Measurements from ENCODE around the gene NPDC1.

NPDC1 gene

DNA sequence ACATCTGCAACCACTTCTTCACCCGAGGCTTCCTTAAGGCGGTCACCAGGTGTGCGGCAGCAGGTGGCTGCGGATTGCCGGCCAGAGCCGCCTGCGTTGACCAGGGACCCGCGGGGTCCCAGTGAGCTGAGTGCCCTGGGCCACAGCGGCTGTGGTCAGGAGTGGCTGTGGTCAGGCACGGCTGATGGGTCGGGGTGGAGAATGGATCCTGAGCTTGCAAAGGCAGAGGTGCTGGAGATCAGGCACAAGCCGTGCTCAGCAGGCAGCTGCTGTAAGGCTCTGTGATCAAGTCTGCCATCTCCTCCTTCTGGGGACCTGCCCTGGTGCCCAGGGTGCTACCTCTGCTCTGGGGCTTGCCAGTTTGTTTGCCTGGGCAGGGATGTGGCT, 33.4 kb upstream of the NPDC1 start:
- in situ Hi-C loops (cut with MboI; ENCODE audit: low sequenced_read_pairs): no loop called here
- Histone ChIP-seq H3K36me3 (replicated peaks) (peaks cover 49% of the 10 kb centered on the region), H3K4me1 (peaks cover 18% of the 10 kb centered on the region), H3K9me3 (no peaks in the 10 kb centered on the region), H3K27me3 (ENCODE audit: low read depth) (no peaks in the 10 kb centered on the region), H3K4me3 (no peak overlapping the region)
- no peak for DNase-seq (ENCODE audit: low spot score in 2 of 2)

- Histone ChIP-seq H3K36me3 (replicated peaks) (peaks cover 48% of the 10 kb centered on the region), H3K9me3 (no peaks in the 10 kb centered on the region), H3K27me3 (ENCODE audit: low read depth) (no peaks in the 10 kb centered on the region), H3K4me1 (peaks cover 18% of the 10 kb centered on the region), H3K4me3 (peak overlapping the region; percentile 59)
- DNase-seq (ENCODE audit: low spot score in 2 of 2): no peak
- in situ Hi-C loops (cut with MboI; ENCODE audit: low sequenced_read_pairs): no loop called here
Measured at GRCh38 chr9:137078701-137079400, 32.9 kb upstream of the NPDC1 start.

GRCh38 chr9:137077758-137078693, 32.0 kb upstream of the NPDC1 start:
- in situ Hi-C loops (cut with MboI; ENCODE audit: low sequenced_read_pairs): no loop called here
- H3K36me3 ChIP-seq (replicated peaks): peaks cover 40% of the 10 kb centered on the region
- no peaks in the 10 kb centered on the region for H3K9me3 ChIP-seq
- H3K4me3 ChIP-seq: peak overlapping the region; percentile 59
- DNase-seq (ENCODE audit: low spot score in 2 of 2): peak in 1 of 2 experiments; percentile 48
- H3K27me3 ChIP-seq (ENCODE audit: low read depth): no peaks in the 10 kb centered on the region
- H3K4me1 ChIP-seq: peaks cover 18% of the 10 kb centered on the region

DNA sequence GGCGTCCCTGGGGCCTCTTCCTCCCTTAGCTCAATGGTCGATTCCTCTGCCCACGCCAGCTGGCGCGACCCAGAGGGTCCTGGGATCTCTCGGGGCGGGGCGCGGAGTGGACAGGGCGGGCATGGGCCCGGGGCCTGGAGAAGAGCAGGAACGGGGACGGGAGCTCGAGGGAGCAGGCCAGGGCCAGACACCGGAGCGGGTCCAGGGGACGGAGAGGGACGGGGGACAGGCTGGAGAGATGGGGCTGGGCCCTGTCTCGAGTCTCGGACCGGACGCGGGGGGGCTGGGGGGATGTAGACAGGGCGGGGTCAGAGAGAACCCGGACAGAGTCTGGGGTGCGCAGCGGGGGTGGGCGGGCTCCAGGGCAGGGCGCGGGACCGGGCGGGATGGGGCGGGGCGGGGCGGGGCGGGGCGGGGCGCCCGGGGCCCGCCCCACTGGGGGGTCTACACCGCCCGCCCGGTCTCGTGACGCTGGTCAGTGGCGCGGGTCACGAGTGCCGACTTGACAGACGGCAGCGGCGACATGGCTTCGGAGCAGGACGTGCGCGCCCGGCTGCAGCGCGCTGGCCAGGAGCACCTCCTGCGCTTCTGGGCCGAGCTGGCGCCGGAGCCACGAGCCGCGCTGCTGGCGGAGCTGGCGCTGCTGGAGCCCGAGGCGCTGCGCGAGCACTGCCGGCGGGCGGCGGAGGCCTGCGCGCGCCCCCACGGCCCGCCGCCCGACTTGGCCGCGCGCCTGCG, 31.2 kb upstream of the NPDC1 start, which contains the start of gene UAP1L1:
Gene UAP1L1 (plus strand): TSS at position 508 of the 738 bp plus-strand sequence. CDS start 16 bp downstream, at position 524.
- peaks cover 18% of the 10 kb centered on the region for H3K4me1 ChIP-seq
- in situ Hi-C loops (cut with MboI; ENCODE audit: low sequenced_read_pairs): no loop called here
- peak in 1 of 2 experiments; percentile 78 for DNase-seq (ENCODE audit: low spot score in 2 of 2)
- H3K9me3 ChIP-seq: no peaks in the 10 kb centered on the region
- H3K36me3 ChIP-seq (replicated peaks): peaks cover 32% of the 10 kb centered on the region
- H3K4me3 ChIP-seq: peak within 1 kb of the TSS; percentile 59
- no peaks in the 10 kb centered on the region for H3K27me3 ChIP-seq (ENCODE audit: low read depth)

GRCh38 chr9:137076636-137077009, 30.6 kb upstream of the NPDC1 start:
- no peak for DNase-seq (ENCODE audit: low spot score in 2 of 2)
- Histone ChIP-seq H3K4me3 (peak overlapping the region; percentile 59), H3K9me3 (no peaks in the 10 kb centered on the region), H3K27me3 (ENCODE audit: low read depth) (no peaks in the 10 kb centered on the region), H3K36me3 (replicated peaks) (peaks cover 26% of the 10 kb centered on the region), H3K4me1 (peaks cover 18% of the 10 kb centered on the region)
- in situ Hi-C loops (cut with MboI; ENCODE audit: low sequenced_read_pairs): no loop called here

GRCh38 chr9:137075275-137075775, 29.3 kb upstream of the NPDC1 start:
- Histone ChIP-seq H3K36me3 (replicated peaks) (peaks cover 18% of the 10 kb centered on the region), H3K4me1 (peaks cover 26% of the 10 kb centered on the region), H3K9me3 (no peaks in the 10 kb centered on the region), H3K4me3 (no peak overlapping the region), H3K27me3 (ENCODE audit: low read depth) (no peaks in the 10 kb centered on the region)
- DNase-seq (ENCODE audit: low spot score in 2 of 2): peak; percentile 80 to 84
- in situ Hi-C loops (cut with MboI; ENCODE audit: low sequenced_read_pairs): no loop called here

DNA sequence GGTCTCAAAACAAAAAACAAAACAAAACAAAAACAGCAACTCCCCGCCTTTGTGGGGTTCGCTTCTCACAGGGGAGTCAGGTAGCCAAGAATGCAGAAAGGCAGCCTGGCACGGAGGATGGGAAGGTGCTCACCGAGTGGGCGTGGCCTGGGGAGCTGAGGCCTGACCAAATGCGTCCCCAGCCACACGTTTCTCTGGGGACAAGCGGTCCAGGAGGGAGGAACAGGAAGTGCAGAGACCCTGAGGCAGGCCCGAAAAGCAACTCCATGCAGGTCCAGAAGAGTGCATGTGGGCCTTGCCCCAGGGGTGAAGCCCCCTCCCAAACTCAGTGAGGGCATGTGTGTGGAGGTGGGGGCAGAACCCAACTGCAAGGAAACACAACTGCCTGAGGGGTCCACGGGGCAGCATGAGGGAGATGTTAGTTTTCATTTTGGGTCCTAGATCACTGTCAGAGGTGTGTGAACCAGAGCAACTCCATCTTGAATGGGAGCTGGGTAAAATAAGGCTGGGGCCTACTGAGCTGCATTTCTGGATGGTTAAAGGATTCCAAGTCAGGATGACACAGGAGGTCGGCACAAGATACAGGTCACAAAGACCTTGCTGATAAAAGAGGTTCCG, 28.8 kb upstream of the NPDC1 start:
- in situ Hi-C loops (cut with MboI; ENCODE audit: low sequenced_read_pairs): no loop called here
- DNase-seq (ENCODE audit: low spot score in 2 of 2): no peak
- Histone ChIP-seq H3K4me1 (peaks cover 26% of the 10 kb centered on the region), H3K4me3 (no peak overlapping the region), H3K9me3 (no peaks in the 10 kb centered on the region), H3K36me3 (replicated peaks) (peaks cover 14% of the 10 kb centered on the region), H3K27me3 (ENCODE audit: low read depth) (no peaks in the 10 kb centered on the region)

DNA sequence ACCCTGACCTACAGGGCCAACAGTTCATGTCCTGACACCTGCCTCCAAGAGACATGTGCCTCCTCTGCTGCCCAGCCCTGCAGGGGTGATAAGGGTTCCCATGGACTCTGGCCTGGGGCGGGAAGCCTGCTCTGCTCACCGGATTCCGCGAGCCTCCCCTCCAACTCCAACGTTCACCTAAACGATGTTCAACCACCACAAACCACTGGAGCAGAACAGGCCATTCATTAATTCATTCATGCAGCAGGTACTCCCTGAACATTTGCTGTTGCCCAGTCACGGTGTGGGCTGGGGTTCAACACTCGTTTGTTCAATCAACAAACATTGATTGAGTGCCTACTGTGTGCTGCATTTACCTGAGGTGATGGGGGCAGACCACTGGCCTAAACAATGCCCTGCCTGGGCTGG, 28.0 kb upstream of the NPDC1 start:
- no peak for DNase-seq (ENCODE audit: low spot score in 2 of 2)
- peaks cover 26% of the 10 kb centered on the region for H3K4me1 ChIP-seq
- no peaks in the 10 kb centered on the region for H3K27me3 ChIP-seq (ENCODE audit: low read depth)
- H3K4me3 ChIP-seq: no peak overlapping the region
- H3K9me3 ChIP-seq: no peaks in the 10 kb centered on the region
- peaks cover 13% of the 10 kb centered on the region for H3K36me3 ChIP-seq (replicated peaks)
- in situ Hi-C loops (cut with MboI; ENCODE audit: low sequenced_read_pairs): no loop called here

DNA sequence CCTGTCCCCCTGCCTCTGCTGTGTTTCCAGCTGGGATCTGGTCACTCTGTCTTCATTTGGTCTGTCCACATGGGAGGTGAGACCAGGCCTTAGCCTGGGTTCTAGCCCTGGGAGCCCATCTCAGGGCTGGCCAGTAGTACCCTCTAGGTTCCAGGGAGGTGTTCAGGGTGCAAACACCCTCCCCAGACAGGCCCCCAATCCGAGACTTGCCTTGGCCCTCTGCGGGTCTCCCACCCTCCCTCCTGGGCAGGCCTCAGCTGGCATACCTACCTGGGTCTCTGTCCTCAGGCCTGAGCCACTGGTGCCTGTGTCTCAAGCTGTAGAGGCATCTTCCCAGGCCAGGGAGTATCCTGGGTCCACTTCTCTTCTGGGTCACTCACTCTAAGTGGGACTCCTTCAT, 25.3 kb upstream of the NPDC1 start:
- in situ Hi-C loops (cut with MboI; ENCODE audit: low sequenced_read_pairs): no loop called here
- no peak for DNase-seq (ENCODE audit: low spot score in 2 of 2)

GRCh38 chr9:137070906-137071275, 24.9 kb upstream of the NPDC1 start:
- H3K4me1 ChIP-seq: peaks cover 26% of the 10 kb centered on the region
- DNase-seq (ENCODE audit: low spot score in 2 of 2): peak; percentile 63 to 81
- H3K4me3 ChIP-seq: peak overlapping the region; percentile 79
- H3K36me3 ChIP-seq (replicated peaks): peaks cover 27% of the 10 kb centered on the region
- H3K27me3 ChIP-seq (ENCODE audit: low read depth): no peaks in the 10 kb centered on the region
- in situ Hi-C loops (cut with MboI; ENCODE audit: low sequenced_read_pairs): no loop called here
- no peaks in the 10 kb centered on the region for H3K9me3 ChIP-seq

More for the DNA sequence above, 25.3 kb upstream of the NPDC1 start:
- Histone ChIP-seq H3K9me3 (no peaks in the 10 kb centered on the region), H3K27me3 (ENCODE audit: low read depth) (no peaks in the 10 kb centered on the region), H3K4me1 (peaks cover 26% of the 10 kb centered on the region), H3K4me3 (peak overlapping the region; percentile 79), H3K36me3 (replicated peaks) (peaks cover 23% of the 10 kb centered on the region)

DNA sequence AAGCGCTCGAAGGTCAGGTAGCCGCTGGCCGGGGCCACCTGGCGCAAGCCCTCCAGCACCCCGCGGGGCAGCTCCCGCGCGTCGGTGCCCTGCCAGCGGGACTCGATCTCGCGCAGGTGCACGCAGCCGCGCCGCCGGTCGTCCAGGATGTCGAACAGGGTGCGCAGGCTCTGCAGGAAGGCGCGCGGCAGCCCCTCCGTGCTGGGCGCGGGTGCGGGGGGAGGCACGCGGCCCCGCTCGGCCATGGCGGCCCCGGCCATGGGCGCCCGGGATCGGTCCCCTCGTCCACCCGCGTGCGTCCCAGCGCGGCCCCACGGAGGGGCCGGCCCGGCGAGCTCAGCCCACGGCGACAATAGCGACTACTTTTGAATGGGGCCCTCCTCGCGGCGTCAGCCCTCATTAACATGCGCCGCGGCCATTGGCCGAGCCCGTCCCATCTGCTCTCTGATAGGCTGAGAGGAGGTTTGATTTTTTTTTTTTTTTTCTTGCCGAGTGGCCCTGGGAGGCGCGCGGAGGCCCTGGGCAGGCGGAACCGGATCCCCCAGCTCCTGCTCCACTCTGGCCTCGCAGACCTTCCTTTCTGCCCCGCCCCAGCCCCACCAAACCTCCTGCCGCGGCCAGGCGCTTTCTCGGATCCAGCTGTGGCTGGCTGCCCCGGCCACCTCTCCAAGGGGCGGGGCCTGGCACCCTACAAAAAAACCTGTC, 24.4 kb upstream of the NPDC1 start, which contains the start of gene SAPCD2:
Gene SAPCD2 (minus strand): TSS at position 357 of the 705 bp plus-strand sequence. CDS start 97 bp downstream, at position 260.
- DNase-seq (ENCODE audit: low spot score in 2 of 2): peak; percentile 92 to 94
- in situ Hi-C loops (cut with MboI; ENCODE audit: low sequenced_read_pairs): no loop called here
- H3K27me3 ChIP-seq (ENCODE audit: low read depth): no peaks in the 10 kb centered on the region
- H3K4me3 ChIP-seq: peak within 1 kb of the TSS; percentile 79
- H3K36me3 ChIP-seq (replicated peaks): peaks cover 32% of the 10 kb centered on the region
- no peaks in the 10 kb centered on the region for H3K9me3 ChIP-seq
- H3K4me1 ChIP-seq: peaks cover 22% of the 10 kb centered on the region

- peaks cover 39% of the 10 kb centered on the region for H3K36me3 ChIP-seq (replicated peaks)
- peaks cover 15% of the 10 kb centered on the region for H3K4me1 ChIP-seq
- H3K27me3 ChIP-seq (ENCODE audit: low read depth): no peaks in the 10 kb centered on the region
- no peak for DNase-seq (ENCODE audit: low spot score in 2 of 2)
- H3K9me3 ChIP-seq: no peaks in the 10 kb centered on the region
- H3K4me3 ChIP-seq: peak overlapping the region; percentile 79
- in situ Hi-C loops (cut with MboI; ENCODE audit: low sequenced_read_pairs): no loop called here
Measured at GRCh38 chr9:137069508-137070091, 23.6 kb upstream of the NPDC1 start.
